ENCODE results near the gene WDR35.

Gene WDR35

DNA sequence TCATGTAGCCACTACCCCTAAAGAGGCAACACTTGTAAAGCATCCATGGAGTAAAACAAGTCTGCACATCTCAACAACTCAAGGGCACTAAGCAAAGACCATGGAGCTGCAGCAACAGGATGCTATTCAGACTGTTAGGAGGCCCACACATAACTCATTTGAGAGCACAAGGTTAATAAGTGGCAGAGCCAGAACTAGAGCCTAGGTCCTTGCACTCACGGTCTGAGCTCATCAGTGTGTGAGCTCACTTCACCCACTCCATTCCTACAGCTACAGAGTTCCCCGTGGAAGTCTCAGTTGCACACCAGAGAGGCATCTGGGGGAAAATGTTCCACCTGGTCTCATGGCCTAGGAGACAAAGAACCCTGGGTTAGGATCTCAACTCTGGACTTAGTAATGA, 123.1 kb downstream of the WDR35 start:
- no peak for DNase-seq

DNA sequence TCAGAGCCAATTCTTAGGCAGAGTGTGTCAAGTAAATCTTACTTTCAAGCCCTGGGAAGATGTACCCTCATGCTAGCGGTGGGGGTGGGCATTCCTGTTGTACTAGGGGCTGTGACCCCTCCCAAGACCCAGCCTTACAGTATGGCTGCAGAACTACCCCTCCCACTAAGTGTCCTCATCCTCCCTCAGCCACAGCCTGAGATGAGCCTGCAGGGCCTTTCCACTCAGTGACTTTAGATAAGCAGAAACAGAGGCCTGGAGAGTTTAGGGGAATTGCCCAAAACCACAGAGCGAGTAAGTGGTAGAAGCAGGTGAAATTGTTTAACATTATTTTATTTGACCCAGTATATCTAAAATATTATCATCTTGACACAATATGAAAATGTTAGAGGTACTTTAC, 124.8 kb downstream of the WDR35 start:
- DNase-seq: no peak

DNA sequence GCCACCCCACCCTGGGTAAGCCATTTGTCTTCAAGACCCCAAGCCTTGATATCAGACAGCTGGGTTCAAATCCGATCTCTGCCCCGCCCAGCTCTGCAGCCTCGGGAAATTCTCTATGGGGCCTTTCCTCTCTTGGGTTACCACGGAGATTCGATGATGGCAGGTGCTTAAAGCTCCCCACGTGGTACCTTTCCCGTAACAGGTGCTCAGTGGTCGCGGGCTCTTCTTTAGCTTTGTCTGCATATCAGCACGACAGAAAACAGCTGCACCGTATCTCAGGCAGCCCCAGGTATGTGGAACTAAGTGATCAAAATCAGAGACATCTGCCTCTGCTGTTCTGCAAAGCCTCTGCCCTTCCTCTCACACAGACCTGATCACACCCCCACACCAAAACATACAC, 125.5 kb downstream of the WDR35 start:
- no peak for DNase-seq

DNA sequence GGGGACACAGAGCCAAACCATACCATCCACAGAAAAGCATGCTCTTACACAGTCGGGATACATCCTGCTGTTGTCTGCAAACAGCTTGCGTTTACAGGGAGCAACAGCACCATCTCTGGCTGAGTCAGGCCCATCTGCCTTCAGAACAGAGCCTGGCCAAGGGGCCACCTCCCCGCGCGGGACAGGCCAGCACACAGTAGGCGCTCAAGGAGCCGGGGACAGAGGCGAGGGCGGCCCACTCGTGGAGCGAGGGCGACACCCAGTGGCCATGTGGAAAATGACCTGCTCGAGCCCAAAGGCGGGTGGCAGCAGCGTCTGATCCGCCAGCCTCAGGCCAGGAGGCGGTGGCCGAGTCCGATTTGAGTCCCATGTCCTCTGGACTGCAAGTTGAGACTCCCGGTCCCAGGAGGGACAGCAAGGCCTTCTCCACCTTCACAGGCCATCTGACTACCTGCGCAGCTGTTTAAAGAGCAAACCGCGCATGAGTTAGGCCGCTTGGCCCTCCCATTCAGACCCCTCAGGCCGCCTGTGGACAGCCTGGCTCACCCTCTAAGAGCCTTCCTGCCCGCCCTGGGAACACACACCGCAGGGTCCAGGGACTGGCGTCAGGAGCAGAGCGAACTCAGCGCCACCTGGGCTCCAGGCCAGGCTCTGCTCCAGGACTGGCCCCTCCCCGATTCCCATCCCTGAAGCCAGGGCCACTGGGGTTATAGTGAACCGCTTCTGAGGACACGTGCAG, 126.4 kb downstream of the WDR35 start:
- DNase-seq: peak; percentile 54

DNA sequence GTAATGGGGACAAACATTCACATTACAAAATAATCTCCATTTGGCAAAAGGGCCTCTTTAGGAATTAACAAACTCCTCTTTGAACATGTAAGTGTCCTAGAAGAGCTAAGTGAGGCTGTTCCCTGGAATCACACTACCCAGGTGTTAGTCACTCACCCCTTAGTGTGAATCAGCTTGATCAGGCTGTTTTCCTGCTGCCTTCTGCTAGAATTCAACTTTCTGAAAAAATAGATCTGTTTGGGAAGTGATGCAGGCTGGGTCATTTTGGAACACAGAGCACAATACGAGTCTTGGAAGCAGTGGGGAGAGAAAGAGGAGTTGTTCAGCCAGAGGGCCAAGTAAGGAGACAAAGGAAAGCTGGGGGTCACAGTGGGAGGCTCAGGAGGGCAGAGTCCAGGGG, 128.1 kb downstream of the WDR35 start:
- peak; percentile 39 for DNase-seq
